Stimulated activated CD8-positive, alpha-beta memory T cell treated with anti-CD3 and anti-CD28 coated beads, Interleukin-4, amount 100 ng/mL, for 24 hours (primary cell): ENCODE results near the gene PROSER2.

ENCODE experiments used
- DNase-seq: peaks from one replicate; pipeline ENCODE4 v3.0.0-alpha.2; 2020; ENCODE audit warnings: low read depth

PROSER2 gene

DNA sequence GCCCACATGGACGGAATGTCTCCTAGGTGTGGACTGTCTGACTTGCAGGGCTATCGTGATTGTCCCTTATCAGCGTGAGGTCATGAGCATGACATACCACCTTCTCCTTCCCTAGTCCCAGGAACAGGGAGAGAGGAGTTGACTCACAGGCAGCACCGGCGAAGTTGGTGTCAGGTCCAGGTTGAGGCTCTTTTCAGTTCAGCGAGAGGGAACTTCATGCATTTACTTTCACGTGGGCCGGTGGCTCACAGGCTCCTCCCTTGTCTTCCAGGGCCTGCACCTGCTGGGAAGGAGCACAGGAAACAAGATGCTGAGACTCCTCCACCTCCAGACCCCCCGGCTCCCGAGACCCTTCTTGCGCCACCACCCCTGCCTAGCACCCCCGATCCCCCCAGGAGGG is 46.1 kb downstream of the PROSER2 start:
- no peak for DNase-seq

DNA sequence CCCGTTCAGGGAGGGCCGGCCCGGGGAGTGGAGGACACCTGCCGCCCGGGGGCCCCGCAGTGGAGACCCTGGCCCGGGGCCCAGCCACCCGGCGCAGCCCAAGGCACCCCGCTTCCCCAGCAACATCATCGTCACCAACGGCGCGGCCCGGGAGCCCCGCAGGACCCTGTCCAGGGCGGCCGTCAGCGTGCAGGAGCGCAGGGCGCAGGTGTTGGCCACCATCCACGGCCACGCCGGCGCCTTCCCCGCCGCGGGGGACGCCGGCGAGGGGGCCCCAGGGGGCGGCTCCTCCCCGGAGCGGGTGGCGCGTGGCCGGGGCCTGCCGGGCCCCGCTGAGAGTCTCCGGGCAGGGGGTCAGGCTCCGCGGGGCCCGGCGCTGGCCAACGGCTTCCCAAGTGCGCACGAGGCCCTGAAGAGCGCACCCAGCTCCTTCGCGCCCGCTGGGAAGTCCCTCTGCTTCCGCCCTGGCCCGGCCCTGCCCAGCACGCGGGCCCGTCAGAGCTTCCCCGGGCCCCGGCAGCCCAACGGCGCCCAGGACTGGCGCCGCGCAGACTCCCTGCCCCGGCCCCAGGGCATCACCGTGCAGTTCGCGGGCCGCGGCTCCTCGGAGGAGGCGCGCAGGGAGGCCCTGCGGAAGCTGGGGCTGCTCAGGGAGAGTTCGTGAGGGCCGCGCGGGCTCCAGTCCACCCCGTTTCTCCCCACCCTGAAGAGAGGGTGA is 46.7 kb downstream of the PROSER2 start:
- DNase-seq: no peak

DNA sequence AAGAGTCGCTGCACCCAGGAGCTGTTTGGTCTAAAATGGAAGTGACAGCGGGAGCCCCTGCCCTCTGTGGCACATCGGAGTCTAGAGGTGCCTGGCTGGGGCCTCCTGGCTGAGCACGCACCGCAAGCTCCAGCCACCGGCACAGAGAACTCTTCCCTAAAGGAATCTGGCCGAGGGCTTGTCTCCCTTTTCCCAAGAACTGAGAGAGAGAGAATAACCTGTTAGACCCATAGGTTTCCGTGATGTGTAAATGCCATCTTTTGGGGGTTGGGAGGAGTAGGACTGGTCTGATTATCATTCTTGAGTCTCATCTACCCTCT is 47.3 kb downstream of the PROSER2 start:
- no peak for DNase-seq

DNA sequence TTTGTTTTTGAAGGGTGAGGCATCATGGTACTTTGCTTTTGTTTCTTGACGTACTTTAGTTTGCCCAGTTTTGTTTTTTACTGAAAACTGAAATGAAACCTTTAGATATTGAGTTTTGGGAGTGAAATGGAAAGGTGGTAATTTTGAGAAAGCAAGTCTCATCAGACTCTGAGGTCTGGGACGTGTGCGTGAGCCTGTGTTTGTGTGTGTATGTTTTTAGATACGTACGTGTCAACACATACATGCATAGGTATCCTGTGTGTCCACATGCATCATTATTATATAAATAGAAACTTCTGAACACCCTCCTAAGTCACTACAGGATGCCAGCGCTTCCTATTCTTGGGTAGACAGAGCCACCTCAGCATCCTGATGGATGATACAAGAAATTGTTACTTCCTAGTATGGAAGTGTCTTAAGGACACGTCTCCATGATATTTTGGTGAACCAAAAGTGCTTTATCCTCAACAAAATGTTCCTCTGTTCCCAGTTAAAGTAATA is 47.8 kb downstream of the PROSER2 start:
- DNase-seq: no peak

DNA sequence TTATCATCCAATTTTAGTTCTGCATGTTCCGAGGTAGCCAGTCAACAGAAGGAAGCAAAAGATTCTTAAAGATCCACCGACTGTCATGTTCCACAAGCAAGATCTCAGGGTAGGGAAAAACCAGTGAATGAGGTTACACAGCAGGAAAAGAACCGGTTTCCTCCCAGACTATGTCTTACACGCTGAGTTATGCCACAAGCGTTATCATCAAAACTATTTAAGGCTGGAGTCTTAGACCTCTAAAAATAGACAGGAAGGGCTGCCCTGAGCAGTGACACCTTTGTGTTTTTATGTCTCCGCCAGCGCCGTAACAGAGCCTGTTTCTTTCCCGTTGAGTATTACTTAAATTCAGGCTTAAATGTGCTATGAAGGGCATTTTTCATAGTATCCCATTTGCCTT is 48.3 kb downstream of the PROSER2 start:
- DNase-seq: no peak

DNA sequence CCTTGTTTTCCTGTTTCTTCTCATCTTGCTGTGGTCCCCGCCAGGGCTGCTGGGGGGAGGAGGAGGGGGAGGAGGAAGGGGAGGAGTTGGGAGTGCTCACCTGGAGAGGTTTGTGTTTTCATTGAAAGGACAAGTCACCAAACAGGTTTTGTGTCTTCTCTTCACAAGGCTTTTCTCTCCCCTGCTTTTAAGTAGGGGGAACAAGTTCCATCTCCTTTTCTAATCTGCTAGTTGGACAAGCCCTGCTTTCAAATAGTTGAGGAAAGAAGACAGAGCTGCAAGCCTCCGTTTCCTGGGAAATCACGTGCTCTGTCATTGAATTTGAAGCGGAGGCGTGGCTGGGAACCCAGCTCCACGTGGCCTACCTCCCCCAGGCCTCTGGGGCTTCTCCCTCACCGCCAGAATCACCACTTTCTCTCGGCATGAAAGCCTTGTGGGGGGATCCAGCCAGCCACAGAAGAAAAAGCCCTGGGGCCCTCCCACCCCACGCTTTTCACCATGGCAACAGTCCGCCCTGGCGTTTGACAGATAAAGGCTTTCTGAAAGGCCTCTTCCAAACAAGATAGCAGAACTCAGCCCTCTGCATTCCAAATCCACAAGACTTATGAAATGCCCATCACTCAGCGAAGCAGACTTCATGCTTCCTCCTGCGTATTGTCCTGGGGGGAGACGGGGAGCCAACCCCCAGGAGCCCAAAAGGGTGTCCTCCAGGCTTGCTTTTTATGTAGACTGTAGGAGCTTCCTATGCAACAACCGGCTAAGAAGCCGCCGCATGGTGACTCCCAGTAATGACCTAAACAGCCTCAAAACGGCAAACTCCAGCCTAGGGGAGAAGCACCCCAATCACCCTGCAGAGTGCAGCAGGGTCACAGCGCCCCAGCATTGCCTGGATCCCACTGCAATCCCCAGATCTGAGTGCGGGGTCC is 51.7 kb downstream of the PROSER2 start:
- DNase-seq: peak; percentile 63

DNA sequence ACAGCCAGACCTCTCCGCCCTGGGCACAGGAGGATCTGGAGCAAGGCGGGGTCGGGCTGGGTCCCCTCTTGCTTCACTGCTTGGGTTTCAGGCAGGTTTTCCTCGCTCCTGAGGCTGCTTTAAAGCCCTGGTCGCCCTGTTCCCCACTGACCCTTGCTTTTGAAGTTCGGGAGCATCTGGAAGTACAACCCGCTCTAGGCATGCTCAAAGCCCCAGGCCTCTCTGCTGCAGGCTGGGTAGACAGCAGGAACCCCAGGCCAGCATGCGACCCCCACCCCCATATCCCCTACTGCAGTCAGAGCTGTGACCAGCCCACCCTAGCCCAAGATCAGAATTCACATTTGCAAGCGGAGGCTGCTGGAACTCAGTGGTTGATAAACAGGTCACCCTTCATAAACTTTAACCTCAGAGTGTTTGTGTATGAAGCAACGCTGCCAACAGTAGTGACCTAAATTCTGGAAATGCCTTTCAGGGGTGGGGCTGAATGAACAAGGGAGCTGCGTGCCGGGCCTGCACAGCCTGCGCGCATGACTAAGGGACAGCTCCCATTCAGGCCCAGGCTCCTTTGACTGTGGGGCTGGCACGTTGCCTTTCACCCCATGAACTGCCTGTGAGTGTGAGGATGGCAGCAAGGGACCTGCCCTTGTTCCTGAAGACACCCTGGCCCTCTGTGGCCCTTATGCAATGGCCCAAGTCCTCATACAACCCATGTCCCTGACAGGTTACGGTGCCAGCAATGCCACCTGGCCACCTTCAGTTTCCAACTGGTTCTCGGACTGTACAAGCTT is 52.5 kb downstream of the PROSER2 start:
- DNase-seq: no peak

DNA sequence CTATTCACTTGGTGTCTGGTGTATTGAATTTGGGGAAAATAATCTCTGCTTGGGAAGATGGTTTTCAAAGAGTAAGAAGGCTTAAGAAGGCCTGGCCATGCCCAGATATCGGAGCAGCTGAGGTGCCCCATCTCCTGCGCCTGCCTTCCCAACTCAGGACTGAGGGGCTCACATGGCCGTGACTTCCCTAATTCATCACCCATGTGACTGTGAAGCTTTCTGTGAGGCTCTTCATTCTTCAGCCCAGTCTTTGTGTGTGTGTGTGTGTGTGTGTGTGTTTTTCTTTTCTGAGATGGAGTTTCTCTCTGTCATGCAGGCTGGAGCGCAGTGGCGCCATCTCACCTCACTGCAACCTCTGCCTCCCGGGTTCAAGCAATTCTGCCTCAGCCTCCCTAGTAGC is 53.2 kb downstream of the PROSER2 start:
- DNase-seq: no peak

DNA sequence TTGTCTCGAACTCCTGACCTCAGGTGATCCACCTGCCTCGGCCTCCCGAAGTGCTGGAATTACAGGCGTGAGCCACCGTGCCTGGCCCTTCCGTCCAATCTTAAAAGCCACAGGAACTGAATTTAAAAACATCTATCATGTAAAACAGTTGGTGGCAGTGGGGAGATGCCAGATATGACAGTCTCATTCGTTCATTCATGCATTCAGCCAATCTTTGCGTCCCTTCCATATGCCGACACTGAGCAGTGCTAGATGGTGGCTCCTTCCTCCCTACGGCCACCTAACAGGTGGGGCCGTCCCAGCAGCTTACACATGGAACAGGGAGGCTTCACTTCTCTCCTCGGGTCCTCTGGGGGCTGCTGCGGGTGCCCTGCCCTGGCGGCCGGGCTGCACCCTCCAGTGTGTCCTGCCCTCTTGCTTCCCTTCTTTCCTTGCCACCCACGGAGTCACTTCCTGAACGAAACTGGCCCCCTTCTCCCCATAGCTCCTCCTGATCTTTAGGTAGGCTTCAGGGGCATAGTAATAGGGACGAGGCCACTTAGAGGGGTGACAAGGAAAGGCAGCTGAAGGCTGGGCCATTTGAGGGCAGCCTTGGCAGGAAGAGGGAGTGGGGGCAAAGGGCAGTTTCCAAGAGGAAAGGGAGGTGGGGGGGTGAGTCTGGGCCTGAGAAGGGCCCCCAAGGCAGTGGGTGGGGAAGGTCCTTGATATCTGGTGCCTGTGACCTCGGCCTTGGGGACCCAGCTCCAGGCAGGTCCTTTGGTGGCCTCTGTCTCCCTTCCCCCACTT is 53.8 kb downstream of the PROSER2 start:
- DNase-seq: no peak

DNA sequence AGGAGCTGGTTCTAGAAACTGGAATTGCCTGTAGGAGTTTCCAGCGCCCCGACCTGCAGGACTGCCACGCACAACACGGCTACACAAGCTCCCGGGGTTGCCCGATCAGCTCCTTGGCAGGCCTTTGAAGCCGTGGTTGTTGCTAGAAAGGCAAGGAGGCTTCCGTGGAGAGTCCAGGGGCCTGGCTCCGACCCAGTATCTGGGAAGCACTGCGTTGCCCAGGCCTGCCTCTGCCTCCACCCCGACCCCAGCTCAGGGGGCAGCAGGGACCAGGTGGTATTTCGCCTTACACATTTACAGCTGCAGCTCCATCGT is 54.4 kb downstream of the PROSER2 start:
- DNase-seq: no peak

DNA sequence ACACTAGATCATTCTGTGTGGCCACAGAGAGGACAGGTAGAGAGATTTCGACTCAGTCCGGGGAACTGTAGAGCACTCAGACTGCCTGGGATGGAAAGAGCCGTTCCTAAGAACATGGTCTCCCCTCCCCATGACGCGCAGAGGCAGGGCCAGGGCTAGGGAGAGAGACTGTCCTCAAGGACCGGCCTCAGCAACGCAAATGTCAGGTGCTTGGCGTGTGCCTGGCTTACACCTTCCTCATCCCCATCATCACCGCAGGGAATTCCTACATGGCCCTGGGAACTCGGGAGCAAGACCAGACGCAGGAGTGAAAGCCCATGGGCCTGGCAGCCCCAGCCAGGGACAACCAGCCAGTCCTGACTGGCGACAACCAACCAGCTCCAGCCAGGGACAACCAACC is 55.6 kb downstream of the PROSER2 start:
- no peak for DNase-seq

DNA sequence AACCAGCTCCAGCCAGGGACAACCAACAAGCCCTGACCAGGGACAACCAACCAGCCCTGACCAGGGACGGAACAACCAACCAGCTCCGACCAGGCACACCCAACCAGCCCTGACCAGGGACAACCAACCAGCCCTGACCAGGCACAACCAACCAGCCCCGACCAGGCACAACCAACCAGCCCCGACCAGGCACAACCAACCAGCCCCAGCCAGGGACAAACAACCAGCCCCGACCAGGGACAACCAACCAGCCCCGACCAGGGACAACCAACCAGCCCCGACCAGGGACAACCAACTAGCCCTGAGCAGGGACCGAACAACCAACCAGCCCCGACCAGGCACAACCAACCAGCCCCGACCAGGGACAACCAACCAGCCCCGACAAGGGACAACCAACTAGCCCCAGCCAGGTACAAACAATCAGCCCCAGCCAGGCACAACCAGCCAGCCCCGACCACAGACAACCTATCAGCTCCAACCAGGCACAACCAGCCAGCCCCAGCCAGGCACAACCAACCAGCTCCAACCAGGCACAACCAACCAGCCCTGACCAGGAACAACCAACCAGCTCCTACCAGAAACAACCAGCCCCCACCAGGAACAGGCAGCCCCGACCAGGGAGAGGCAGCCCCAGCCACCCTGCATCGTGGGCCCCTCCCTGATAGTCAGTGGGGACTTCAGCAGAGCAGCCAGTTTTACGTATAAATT is 56.4 kb downstream of the PROSER2 start:
- no peak for DNase-seq

DNA sequence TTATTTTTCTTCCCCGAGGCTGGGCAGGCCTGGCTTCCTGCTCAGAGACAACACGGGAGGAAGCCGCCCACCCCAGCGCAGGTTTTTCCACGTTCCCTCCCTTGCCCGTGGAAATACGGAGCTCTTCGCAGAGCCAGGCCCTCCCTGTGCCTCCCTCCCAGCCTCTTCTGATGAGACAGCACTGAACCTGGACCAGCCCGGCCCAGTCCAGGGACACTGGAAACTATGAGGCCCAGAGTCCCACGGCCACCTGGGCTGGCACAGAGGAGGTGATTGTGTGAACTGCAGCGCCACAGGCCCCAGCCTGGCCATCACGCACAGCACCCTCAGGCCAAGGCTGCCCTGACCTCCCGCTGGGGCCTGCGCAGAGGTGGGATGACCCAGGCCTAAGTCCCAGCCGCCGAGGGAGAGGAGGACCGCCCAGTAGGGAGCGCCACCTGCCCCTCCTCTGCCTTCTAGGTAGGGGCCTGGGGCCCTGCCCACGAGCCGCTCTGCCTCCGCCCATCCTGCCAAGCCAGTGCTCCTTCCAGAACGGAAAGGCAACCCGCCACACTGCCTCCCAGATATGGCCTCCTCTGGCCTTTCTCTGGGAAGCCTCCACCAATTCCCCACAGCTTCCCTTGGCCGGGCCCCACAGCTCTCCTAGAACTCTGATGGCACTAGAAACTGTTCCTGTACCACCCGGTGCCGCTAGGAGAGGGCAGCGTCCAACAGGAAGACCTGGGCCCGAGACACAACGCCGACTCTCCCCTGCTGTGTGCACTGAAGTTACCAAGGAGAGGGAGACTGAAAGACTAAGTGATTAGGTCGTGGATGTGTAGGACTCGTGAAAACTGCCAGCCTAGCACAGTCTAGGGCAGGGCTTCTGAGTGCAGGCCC is 57.2 kb downstream of the PROSER2 start:
- DNase-seq: no peak

DNA sequence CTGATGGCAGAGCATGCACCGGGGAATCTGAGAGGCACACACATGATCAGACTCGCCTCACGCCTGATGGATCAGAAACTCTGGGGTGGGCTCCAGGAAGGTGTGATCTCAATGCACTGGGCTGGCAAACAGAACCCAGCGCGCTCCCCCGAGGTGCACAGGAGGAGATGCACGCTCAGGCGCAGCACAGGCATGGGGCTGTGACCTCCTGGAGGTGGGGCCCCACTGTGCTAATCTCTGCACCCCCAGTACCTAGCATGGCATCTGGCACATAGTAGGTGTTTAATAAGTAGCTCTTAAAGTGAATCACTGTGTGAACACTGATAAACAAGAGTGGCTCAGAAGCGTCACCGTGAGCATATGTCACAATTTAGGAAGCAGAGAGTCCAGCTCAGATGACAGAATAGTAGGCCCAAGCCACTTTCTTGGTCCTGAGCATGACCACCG is 57.9 kb downstream of the PROSER2 start:
- DNase-seq: no peak

DNA sequence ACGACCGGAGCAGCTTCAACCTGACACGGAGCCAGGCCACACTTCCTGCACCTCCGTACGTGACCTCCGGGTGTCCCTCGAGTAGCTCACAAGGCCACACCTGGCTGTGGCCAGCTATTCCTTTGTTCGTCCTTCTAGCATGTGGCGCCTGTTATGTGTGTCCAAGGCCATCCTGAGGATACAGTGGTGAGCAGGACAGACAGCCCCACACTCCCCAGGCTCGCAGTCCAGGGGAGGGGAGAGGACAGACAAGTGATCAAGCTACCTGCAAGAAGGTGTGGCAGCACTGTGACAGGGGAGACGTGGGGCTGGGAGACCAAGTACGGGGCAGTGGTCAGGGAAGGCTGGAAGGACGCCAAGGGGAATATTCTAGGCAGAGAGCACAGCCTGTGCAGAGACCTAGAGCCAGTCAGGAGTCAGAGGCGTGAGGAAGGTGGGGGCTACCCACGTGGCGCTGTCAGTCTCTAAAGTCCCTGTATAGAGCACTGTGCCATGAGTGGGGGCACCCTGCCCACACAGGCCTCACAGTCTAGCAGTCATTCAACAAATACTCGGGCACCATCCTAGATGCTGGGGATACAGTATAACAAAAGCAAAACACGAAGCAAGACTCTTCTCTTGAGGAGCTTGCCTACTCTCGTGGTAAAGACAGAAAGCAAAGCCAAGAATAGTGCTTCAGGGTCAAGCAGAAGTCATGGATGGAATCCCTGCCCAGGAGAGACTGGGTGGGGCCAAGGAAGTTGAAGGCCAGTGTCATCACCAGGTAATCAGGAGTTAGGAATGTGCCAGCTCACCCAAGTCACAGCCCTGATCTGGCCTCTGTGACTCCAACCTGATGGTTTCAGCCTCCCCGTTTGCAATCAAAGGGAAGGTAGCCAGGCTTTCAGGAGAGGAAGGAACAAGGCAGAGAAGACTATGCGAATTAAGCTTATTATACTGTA is 58.6 kb downstream of the PROSER2 start:
- DNase-seq: no peak

DNA sequence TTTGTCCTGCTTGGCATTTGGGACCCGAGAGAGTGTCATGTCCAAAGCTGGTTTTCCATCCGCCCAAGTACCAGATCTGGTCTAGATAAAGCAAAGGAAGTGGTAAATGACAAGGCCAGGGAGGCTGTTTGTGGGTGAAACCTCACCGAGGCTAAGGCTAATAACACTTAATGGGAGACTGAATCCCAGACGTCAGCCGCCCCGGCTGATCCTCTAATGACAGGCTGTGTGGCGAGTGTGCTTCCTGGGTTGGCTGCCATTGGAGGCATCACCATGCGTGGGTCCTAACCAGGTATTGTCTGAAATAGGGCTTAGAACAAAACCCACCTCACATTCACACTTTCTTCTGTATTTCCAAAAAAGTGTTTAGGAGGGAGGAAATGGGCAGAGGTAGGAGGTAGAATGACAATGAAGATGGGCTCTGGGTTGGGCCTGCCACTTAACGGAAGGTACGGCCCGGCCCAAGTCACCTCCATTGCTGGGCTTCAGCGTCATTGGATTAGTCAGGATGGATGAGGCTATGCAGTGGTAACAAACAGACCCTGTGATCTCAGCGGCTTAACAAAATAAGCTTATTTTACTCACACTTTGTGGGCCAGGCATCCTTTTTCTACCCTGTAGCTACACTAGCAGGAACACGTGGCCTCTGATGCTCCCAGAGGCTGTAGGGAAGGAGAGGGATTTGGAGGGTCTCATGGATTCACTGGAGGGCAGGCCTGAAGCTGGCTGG is 59.7 kb downstream of the PROSER2 start:
- no peak for DNase-seq

DNA sequence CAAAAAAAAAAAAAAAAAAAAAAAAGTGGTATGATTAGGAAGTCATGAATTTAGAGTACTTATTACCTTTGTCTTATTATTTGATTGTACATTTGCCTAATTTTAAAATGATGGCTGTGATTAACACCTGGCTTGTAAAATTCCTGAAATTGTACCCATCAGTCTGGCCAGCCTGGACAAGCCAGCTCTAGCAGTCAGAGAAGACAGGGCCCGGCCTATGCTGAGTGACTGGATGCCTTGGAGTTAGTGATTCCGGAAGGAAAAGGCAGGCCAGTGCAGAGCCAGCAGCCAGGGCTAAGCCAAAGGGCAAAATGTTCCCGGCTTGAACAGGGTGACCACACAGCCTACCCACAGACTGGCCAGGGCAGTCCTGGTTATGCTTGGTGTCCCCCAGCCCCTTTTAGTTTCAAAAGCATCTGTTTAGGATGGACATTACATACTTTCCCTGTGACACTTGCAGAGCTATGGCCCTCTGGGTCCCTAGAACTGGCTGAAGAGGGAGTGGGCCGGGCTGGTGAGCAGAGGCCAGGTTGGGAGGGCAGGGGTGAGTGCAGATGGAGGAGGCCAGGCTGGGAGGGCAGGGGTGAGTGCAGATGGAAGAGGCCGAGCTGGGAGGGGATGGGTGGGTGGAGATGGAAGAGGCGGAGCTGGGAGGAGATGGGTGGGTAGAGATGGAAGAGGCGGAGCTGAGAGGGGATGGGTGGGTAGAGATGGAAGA is 61.7 kb downstream of the PROSER2 start:
- DNase-seq: no peak
